Activated naive CD8-positive, alpha-beta T cell treated with anti-CD3 and anti-CD28 coated beads, Interleukin-2, amount 50 U/mL, for 16 hours (primary cell): ENCODE data around the gene IGSF21.

Experiments used
- DNase-seq: peaks from one replicate; pipeline ENCODE4 v3.0.0-alpha.2; 2020; ENCODE audit warnings: low read depth, low spot score

IGSF21 gene

DNA sequence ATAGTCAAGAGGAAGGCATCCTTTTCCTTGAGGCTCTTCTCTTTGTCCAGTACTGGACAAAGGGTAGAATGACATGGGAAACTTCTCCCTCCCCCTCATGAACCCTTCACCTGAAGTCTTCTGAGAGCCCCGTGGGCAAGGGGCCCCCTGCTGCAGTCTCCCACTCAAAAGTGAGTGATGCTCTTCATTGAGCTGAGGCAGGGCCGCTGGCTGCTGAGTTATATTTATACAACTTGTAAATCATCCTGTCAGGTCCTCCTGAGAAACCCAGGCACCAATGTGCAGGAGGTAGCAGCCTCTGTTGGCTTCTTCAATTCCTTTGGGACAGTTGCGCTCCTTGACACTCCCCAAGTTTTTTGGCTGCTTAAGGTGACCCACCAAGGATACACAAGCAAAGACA lies 150.2 kb downstream of the IGSF21 start:
- no peak for DNase-seq

DNA sequence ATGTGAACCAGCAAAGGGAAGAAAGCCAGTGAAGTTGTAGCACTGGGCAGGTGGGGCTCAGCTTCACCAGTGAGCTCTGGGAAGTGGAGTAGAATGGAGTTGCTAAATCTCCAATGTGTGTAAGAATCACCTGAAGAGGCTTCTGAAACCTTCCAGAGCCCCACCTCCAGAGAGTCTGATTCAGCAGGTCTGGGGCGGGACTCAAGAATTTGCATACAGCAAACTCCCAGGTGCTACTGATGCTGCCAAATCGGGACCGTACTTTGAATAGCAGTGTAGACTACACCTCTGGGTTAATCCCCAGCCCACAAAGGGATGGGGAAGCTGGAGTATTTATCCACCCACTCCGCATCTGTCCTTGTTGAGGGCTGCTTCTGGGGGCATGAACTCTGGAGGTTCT lies 154.3 kb downstream of the IGSF21 start:
- no peak for DNase-seq

GRCh38 chr1:18262726-18263125 lies 155.1 kb downstream of the IGSF21 start:
- no peak for DNase-seq

DNA sequence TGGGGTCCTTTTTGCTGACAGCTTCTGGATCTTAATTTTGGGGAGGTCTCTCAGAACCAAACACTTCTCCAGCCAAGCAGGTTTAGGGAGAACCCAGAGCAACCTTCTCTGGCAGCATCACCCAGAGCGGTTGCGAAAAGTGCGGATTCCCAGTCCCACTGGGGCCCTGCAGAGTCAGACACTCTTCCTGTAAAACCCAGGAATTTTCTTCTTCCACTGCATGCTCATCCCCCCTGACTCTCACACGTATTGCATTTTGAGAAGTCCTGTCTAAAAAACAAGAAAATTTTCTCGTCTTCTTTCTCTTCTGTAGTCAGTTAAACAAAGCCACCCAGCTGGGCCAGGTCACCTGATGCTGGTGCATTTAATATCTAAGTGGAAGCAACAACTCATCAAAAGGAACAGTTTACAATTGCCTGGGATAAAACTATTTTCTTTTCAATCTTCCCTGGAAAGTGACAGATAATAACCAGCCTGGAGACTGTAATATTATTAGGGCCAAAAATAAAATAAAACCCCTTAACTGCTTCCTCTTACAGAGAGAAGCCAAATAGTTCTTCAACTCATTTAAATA lies 156.0 kb downstream of the IGSF21 start:
- DNase-seq = no peak

GRCh38 chr1:18264450-18265039 lies 156.9 kb downstream of the IGSF21 start:
- DNase-seq = no peak

DNA sequence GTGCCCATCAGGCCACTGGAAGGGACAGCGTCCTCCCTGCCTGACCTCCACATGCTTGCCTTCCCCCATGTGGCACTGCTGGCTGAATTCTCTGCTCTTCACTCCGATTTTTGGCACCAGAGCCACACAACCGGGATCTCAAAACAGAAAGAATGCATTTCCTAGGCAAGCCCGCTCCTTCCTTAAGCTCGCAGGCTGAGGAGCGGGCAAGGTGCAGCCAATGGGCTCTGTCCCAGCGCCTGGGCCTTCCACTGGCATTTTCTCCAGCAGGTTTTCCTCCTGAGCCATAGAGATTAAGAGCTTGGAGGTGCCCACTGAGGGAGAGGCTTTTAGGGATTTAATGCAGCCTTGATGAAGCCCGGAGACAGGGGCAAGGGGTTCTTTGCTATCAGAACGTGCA lies 158.0 kb downstream of the IGSF21 start:
- no peak for DNase-seq

DNA sequence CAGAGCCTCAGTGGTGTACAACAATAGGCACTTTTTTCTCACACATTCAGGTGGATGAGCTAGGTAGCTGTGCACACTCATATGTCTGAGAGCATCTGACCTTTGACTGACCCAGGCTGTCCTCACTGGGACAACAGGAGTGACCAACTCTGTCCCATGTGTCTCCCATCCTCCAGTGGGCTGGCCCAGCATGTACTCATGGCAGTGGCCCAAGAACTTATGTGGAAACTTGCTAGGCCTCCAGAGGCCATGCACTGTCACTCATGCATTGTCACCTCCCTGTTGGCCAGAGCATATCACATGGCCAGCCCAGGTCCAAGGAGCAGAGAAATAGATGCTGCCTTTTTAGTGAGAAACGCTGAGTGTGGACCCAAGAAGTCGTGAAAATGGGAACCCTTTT lies 158.8 kb downstream of the IGSF21 start:
- DNase-seq = no peak

DNA sequence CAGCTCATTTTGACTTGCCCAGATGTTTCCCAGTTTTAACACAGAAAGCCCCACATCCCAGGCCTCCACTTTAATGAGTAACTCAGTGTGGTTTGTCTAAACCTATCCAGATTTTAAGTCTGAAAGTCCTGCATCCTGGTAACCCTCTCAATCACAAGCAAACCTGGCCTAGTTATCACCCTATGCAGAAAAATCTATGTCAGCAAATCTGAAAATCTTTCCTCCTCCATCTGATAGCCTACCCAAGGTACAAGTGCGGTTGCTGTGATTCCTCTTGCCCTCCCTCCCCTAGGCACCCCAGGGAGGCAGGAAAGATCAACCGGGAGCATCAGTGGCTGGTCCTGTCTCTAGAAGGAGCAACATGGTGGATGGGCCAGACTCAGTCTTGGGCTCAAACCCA lies 163.7 kb downstream of the IGSF21 start:
- no peak for DNase-seq

DNA sequence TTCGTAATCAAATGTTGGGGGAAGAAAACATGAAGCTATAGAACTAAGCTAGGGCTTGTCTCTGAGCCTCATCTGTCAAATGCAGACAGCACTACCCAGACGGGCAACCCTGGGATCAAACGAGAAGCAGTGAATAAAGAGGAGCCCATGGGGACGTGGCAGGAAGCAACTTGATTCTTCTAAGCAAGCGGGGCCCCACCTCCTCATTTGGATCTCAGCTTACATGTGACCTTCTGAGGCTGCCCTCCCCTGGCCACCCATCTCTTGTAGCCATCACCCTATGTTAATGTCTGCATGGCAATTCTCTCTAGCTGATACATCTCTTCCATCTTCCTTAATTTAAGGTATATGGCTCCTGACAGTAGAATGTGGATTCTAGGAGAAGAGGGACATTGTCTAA lies 171.3 kb downstream of the IGSF21 start:
- no peak for DNase-seq

GRCh38 chr1:18279351-18280074 lies 171.9 kb downstream of the IGSF21 start:
- no peak for DNase-seq

DNA sequence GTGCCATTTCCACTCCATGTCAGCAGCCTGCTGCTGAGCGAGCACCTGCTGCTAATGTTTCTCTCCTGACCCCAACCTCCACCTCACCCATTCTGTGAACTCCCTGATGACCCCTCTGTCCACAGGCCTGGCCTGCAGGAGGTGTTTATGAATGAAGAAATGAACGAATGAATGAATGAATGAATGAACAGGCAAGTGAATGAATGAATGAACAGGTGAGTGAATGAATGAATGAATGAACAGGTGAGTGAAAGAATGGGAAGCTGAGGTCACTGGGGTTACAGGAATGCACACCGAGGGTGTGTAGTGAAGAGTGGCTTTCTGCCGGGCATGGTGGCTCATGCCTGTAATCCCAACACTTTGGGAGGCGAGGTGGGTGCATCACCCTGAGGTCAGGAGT lies 173.4 kb downstream of the IGSF21 start:
- no peak for DNase-seq

DNA sequence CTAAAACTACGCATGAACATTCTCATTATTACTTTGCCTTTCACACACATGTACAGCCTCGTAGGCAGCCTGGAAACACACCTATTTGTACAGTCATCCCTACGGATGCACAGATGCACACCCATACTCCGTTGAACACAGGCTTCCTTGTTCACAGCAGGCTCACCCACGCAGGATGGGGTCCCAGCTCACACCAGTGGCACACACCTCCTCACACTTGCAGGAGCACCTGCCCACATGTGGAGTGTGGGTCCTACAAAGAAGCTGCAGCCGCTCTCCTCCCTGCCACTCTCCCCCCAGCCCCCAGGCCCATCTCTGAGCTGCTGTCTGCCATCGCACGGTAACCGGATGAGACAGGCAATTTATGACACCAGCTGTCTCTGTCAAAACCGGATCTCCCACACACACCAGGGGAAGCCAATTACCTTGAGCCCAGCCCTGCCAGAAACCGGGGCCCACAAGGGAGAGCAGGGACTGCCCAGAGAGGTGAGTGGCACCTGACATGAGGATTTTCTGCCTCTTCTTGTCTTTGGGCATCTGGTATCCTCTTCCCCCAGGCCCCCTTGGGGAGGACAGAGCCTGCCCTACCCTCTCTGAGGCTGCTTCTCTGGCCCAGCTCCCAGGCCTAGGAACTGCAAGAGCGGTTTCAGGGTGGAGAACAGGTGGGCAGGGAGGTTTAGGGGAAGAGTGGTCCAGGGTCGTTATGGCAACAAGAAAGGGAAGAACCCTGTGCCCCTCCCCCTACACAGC lies 175.4 kb downstream of the IGSF21 start:
- DNase-seq = no peak

- no peak for DNase-seq
Observed at GRCh38 chr1:18283601-18284385, 176.2 kb downstream of the IGSF21 start.

- DNase-seq = no peak
Observed at GRCh38 chr1:18284805-18285537, 177.4 kb downstream of the IGSF21 start.

DNA sequence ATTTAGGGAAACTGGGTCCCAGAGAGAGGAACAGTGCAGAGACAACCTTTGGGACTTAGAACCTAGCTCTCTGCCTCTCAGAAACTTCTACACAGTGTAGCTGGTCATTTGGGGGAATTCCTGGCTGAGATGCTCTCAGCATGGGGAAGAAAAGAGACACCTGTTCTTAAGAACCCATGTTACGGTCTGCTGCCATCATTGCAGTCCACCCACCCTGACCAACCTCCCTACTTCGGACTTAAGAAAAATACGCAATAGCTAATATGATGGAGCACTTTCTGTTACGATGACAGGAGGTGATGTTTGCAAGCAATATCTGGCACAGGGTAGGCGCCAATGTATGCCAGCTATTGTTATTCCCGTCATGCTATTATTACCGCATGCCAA lies 177.9 kb downstream of the IGSF21 start:
- no peak for DNase-seq

DNA sequence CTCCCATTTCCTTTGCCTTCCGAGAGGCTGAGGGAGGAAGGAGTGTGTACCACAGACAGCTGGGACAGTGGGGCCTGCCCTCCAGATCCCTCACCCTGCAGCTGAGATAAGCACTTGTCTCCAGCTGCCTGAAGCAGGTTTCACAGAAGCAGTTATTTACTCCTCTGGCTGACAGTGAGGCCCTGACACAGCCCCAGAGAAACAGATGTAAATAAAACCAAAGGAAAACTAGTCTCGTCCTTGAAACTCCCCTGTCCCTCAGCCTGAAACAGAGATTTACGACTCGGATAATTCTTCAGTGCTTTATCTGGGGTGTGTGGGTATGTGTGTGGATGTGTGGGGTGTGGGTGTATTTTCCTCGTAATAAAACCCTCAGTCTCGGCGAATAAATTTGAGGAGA lies 181.1 kb downstream of the IGSF21 start:
- DNase-seq = no peak

GRCh38 chr1:18289597-18289996 lies 182.0 kb downstream of the IGSF21 start:
- no peak for DNase-seq

- DNase-seq = no peak
Observed at GRCh38 chr1:18290740-18291412, 183.3 kb downstream of the IGSF21 start.

DNA sequence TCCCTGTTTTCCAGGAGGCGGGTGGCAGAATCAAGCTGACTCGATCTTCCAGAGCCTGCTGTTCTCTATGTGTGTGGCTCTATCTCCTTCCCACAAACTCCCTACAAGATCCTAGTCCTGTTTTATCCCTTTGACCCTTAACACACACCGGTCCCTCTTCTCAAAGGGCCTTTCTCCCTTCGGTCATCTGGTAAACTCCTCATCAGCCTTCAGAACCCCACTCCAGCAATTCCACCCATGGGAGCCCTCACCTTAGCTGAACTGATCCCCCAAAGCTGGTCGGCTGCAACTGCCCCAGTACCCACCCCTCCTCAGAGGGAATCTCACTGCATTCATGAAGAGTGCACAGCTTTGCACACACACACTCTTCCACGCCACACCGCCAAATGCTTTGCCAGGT lies 184.9 kb downstream of the IGSF21 start:
- DNase-seq = no peak

- DNase-seq = no peak
Observed at GRCh38 chr1:18293291-18293690, 185.7 kb downstream of the IGSF21 start.
